T-helper 9 cell (primary cell): ENCODE measurements around the gene ADIPOR2.
A peak's percentile ranks its signal among the peaks of the same experiment; 100 is the strongest.

Experiments used
- DNase-seq: peaks from one replicate; pipeline ENCODE4 v3.0.0-alpha.2; 2020

ADIPOR2 gene

DNA sequence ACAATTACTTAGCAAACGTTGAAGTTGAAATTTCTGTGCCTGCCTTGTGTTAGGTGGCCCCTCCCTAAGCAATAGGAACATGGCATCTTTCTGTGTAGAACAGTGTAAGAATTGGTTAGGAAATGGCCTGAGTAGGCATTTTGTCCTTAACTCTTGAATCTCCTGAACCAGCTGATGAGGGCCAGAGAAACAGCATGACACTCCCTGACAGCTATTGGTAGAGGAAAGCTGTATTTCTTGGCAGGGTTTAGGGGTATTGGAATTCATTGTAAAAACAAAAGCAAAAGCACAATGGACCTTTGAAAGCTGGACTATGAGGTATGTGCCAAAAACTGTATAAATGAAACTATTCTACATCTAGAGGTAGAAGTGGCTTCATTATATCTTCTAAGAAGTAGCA, 88.9 kb downstream of the ADIPOR2 start:
- no peak for DNase-seq

DNA sequence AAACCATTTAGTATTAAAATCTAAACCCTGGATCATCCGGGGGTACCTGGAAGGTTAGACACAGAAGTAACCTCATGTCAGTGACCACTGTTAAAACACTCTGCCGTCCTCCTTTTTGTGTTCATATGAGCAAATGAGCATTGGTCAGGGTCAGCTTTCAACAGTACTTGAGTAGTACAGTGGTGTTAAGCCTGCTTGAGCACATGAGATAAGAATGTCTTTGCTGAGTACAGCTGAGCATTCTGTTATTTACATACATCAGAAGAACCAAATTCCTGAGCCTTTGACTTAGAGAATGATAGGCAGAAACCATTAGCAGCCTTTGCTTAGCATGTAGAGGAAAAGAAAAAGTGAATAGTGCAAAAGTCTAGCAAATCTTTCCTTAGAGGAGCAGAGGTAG, 90.9 kb downstream of the ADIPOR2 start:
- no peak for DNase-seq

GRCh38 chr12:1782215-1782614, 91.3 kb downstream of the ADIPOR2 start:
- no peak for DNase-seq

DNA sequence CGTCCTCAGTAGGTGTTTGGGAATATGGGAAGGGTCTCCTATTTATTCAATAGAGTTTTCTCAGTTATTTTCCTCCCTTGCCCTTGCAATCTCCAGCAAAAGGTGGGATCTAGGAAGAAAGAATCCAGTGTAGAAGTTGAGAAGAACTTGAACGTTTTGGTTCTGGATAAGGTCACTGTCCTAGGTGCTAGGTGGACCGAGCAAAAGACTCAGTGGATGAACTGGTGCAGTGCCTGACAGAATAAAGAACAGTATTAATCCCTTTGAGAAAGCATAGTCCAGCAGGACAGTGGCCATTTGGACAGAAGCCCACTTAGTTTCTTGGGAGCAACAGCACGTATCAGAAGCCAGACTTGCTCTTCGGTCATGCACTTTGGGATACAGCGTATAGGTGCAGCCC, 96.8 kb downstream of the ADIPOR2 start:
- no peak for DNase-seq

DNA sequence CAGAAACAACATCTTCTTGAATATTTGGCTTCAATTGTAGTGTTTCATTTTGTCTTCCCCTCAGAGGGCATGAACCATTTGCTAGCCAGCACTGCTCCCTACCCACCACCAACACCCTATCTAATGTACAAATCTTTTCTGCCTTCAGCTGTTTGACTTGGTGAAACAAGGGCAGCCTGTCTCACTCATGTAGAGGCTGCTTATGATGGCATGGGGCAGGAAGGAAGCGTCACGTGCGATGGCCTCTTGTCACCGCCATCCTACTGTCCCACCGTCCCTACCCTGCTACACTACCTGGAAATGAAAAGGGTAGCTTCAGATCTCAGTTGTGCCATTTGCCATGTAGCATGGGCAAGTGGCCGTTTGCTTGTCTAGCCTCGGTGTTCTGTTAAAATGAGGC, 99.6 kb downstream of the ADIPOR2 start:
- no peak for DNase-seq

DNA sequence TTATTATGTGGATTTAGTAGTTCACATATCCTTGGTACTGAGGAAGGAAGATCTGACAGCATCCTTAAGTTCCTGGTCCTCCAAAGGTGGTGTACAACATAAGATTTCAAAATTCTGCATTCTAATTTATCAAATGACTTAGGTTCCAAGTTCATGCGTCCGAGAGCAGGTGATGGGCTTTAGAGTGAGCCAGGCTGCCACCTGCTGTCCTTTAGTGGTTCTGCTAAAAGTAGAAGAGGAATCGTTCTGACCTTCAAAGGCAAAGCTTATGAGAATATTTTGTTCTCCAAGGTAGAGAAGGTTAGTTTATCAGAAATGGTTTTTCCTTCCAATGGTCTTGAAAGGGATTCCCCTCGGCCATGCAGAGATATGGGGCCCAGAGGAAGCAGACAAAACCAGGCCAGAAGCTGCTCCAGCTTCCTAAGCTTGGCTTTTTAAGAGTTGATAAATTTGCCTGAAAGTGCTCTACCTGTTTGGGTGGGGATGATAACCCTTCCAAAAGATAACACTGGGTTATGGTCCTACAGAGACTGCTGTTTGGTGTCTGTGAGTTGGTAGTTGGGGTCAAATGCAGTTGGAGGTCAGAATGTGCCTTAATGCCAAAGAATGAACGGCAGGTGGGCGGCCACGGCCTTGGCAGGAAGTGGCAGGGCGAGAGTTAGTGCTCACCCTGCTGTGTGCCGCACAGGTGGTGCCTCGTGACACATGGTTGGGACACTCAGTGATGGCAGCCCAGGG, 100.4 kb downstream of the ADIPOR2 start:
- peak; percentile 55 for DNase-seq

DNA sequence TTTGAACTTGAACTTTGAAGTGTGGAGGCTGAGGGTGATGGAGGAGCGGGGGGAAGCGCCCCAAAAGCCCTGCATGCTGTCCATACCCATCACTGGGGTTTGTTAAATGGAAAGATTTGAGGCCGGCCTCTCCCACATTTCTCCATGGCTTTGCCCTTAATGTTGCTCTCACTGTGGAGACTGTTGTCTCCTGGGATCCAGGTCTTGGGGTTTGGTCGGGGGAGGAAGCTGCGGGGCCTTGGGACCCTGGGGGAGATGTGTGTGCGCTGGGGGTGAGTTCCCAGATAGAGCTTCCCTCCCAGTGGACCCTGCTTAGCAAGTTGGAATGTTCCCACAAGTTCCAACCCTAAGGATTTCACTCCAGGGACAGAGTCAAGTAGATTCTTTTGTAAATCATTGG, 101.5 kb downstream of the ADIPOR2 start:
- no peak for DNase-seq

- no peak for DNase-seq
These were observed 102.7 kb downstream of the ADIPOR2 start for GRCh38 chr12:1793426-1794210.

- DNase-seq: no peak
These were observed 103.7 kb downstream of the ADIPOR2 start for GRCh38 chr12:1794440-1795090.

DNA sequence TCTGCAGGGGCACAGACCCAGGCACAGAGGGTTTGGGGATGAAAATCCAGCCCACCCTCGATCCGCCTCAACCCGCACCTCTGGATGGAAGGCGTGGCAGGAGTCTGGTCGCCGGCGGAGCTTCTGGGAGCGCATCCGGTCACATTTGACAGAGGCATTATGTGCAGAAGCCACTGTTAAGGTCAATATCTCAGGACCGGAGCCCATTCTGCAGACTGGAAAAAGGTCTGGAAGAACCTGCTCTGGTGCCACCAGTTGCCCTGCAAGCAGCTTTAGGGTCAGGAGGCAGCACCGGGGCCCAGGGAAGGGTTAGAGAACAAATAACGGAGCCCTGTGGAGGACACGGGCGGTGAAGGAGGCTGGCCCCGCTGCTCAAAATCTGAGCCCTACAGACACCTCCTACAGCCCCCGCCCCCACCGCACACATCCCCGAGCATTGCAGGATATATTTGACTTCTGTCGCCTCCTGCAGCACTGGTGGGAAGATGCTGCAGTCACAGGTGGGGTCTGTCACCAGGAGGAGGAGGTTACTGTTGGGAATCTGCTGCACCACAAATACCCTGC, 104.4 kb downstream of the ADIPOR2 start:
- no peak for DNase-seq

GRCh38 chr12:1795785-1796514, 105.1 kb downstream of the ADIPOR2 start:
- DNase-seq: peak; percentile 92

DNA sequence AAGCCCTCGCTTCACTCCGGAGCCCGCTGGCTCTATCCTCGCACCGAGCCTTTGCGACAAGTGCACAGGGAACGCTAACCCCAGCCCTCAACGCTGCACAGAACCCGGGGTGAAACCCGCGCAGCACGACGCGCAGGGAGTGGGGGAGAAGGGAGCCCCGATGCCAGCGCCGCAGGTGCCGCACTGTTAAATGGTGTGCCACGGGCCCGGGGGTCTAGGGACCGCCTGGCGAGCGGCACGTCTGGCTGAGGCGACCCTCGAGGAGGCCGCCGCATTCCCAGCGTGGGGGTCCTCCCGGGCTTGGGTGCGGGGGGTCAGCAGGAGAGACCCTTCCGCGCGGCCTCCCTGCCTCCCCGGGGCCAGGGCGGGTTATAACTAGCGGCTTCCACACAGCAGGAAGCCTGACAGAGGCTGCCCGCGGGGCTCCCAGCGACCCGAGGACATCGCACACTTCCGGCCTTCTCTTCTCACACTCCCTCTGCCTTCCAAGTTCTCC, 105.7 kb downstream of the ADIPOR2 start:
- peak; percentile 38 for DNase-seq

GRCh38 chr12:1797011-1797901, 106.4 kb downstream of the ADIPOR2 start:
- peak; percentile 54 for DNase-seq

GRCh38 chr12:1797991-1798640, 107.2 kb downstream of the ADIPOR2 start:
- no peak for DNase-seq

- DNase-seq: no peak
These were observed 107.8 kb downstream of the ADIPOR2 start for GRCh38 chr12:1798641-1799020.

GRCh38 chr12:1799051-1799881, 108.4 kb downstream of the ADIPOR2 start:
- no peak for DNase-seq

- DNase-seq: no peak
These were observed 109.1 kb downstream of the ADIPOR2 start for GRCh38 chr12:1799882-1800400.

DNA sequence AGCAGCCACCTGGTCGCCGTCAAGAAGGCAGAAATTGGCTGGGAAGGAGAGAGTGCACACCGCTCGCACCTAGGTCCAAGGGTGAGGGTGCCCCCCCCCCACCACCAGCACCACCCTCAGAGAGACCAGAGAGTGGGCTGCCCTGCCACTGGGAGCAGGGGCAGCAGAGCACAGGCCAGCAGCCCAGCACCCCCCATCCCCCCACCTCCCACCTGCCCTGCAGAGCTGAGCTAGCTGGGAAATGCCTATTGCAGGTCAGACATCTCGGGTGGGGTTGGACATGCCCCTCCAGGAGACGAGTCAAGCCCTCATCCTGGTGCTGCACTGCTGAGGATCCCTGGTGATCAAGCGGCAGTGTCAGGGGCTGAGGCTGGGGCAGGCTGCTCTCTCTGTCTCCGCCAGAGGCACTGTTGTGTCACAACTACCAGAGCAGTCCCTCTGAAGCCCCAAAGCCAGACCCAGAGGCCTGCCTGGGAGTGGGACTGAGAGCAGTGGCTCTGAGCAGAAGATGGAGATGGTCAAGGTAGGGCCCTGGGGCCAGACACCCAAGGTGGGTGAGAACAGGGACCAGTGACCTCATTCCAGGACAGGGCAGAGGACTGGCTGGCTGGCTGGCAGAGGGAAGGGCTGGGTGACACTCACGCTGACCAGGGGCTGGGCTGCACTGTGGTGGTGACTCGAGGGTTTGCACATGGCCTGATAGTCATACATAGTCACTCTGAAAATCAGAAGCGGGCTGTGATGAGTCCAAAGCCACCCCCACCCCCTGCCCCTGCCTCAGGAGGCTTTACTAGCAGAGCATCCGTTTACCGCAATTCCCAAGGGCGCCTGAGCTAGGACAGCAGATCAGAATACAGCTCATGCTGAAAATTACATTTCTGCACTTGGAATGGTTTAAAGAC, 109.8 kb downstream of the ADIPOR2 start:
- DNase-seq: no peak
